ENCODE data around the gene SDCCAG8. TPM values are rescaled to one million over a fixed set of nuclear protein-coding genes. Genes with fewer than 3 reads are reported as not detected.
A peak's percentile ranks its signal among the peaks of the same experiment; 100 is the strongest.

The SDCCAG8 gene
- total RNA-seq, 1 experiment from 2014 or later = 10.0 TPM

- DNase-seq = no peak
- Histone ChIP-seq H3K18ac (ENCODE audit: insufficient read length, low read depth, low read length) (no peak overlapping the region), H2BK20ac (ENCODE audit: low read depth, low read length, poor library complexity, severe bottlenecking) (no peak overlapping the region), H3K9me3 (ENCODE audit: control insufficient read depth, low read depth, low read length) (no peaks in the 10 kb centered on the region), H3K14ac (ENCODE audit: insufficient read depth, low read length) (no peak overlapping the region), H2AK5ac (ENCODE audit: insufficient read length, low read length) (no peak overlapping the region), H3K23ac (ENCODE audit: insufficient read length, low read depth, low read length) (no peak overlapping the region), H3K79me1 (ENCODE audit: insufficient read depth, low read depth, low read length, poor library complexity, severe bottlenecking) (no peaks in the 10 kb centered on the region), H3K4ac (ENCODE audit: low read depth, low read length) (no peak overlapping the region), H4K5ac (ENCODE audit: insufficient read length, low read depth, low read length) (no peak overlapping the region), H4K20me1 (ENCODE audit: control insufficient read depth, insufficient read depth, insufficient read length) (no peaks in the 10 kb centered on the region), H3K4me2 (ENCODE audit: insufficient read depth, insufficient read length, low read length) (no peak overlapping the region), H4K8ac (replicated peaks; ENCODE audit: insufficient read length, low read depth, low read length) (no peak overlapping the region), H3K4me1 (ENCODE audit: insufficient read depth, low read length) (peaks cover 10% of the 10 kb centered on the region; the same call in 1 of the 2 replicates), H3K23me2 (ENCODE audit: insufficient read length, low read depth, low read length, poor library complexity, severe bottlenecking) (no peaks in the 10 kb centered on the region), H3K27ac (ENCODE audit: insufficient read length, low read depth, low read length) (no peak overlapping the region), H2BK120ac (ENCODE audit: low read depth, low read length, poor library complexity, severe bottlenecking) (no peak overlapping the region), H2AFZ (ENCODE audit: low read length) (no peak overlapping the region), H3K27me3 (ENCODE audit: insufficient read depth, low read length) (no peaks in the 10 kb centered on the region), H3T11ph (ENCODE audit: low read length) (no peak overlapping the region), H3K79me2 (ENCODE audit: insufficient read depth, low read length) (no peaks in the 10 kb centered on the region), H4K91ac (ENCODE audit: insufficient read length, low read depth, low read length) (no peak overlapping the region), H2BK15ac (ENCODE audit: low read depth, low read length) (no peak overlapping the region), H3K56ac (ENCODE audit: insufficient read length, low read depth, low read length) (no peak overlapping the region), H3K9ac (ENCODE audit: extremely low read depth, insufficient read length, low read length) (no peak overlapping the region), H2BK12ac (ENCODE audit: insufficient read length, low read depth, low read length) (no peak overlapping the region), H2BK5ac (ENCODE audit: insufficient read length, low read length) (no peak overlapping the region)
- Mint-ChIP-seq H3K4me1 (peaks cover 27 to 36% of the 10 kb centered on the region in 2 experiments), H3K9me3 (no peaks in the 10 kb centered on the region), H3K27me3 (ENCODE audit: low read depth) (no peaks in the 10 kb centered on the region), H3K27ac (peak overlapping the region in 2 of 3 experiments; percentile 41 to 84; a peak in 2 of 7 replicates), H3K4me3 (no peak overlapping the region), H3K36me3 (ENCODE audit: insufficient read depth in 1 of 3, low read depth in 3 of 3) (peaks cover 8 to 13% (median 10%) of the 10 kb centered on the region in 3 experiments; a peak in 6 of 7 replicates)
- no peak for TF ChIP-seq CTCF (conservative IDR thresholded peaks at IDR 0.05)
- WGBS (ENCODE audit: extremely low coverage, insufficient read length, low lambda C conversion rate) = no CpG with 5 or more reads among the region's 10 CpGs
Observed at GRCh38 chr1:243505986-243506689, 250.3 kb downstream of the SDCCAG8 start.
